ENCODE results near the gene MCCC2. TPM values are rescaled to one million over a fixed set of nuclear protein-coding genes. Genes with fewer than 3 reads are reported as not detected.
"Not testable (repeated sequence)": the region's sequence is repeated elsewhere in the genome, so short reads cannot be mapped to it uniquely, and the experiment has no call there.

The MCCC2 gene
- 66.1 and 70.8 TPM in 2 replicates for total RNA-seq (2014; rRNA removed; shearing (Covaris generic))

GRCh38 chr5:71586941-71587765, at the start of gene MCCC2:
TSS of gene MCCC2 (plus strand) at chr5:71587340. CDS start at chr5:71587426, 86 bp downstream.
- peak; percentile 95 for DNase-seq (ENCODE audit: low spot score)

GRCh38 chr5:71537687-71538086, 49.5 kb upstream of the MCCC2 start:
- DNase-seq (ENCODE audit: low spot score) = peak; percentile 69

- not testable (repeated sequence) for DNase-seq (ENCODE audit: low spot score)
Measured at GRCh38 chr5:71550885-71551284, 36.3 kb upstream of the MCCC2 start.

- DNase-seq (ENCODE audit: low spot score) = not testable (repeated sequence)
Measured at GRCh38 chr5:71551582-71551981, 35.6 kb upstream of the MCCC2 start.

GRCh38 chr5:71552026-71552749, 35.0 kb upstream of the MCCC2 start:
- DNase-seq (ENCODE audit: low spot score) = not testable (repeated sequence)

GRCh38 chr5:71563161-71563560, 24.0 kb upstream of the MCCC2 start:
- no peak for DNase-seq (ENCODE audit: low spot score)

- DNase-seq (ENCODE audit: low spot score) = no peak
Measured at GRCh38 chr5:71564895-71565294, 22.2 kb upstream of the MCCC2 start.

GRCh38 chr5:71569748-71570509, 17.2 kb upstream of the MCCC2 start:
- no peak for DNase-seq (ENCODE audit: low spot score)

- not testable (repeated sequence) for DNase-seq (ENCODE audit: low spot score)
Measured at GRCh38 chr5:71571811-71572210, 15.3 kb upstream of the MCCC2 start.

- DNase-seq (ENCODE audit: low spot score) = no peak
Measured at GRCh38 chr5:71573591-71573990, 13.5 kb upstream of the MCCC2 start.

GRCh38 chr5:71575588-71575987, 11.6 kb upstream of the MCCC2 start:
- not testable (repeated sequence) for DNase-seq (ENCODE audit: low spot score)

GRCh38 chr5:71576241-71576640, 10.9 kb upstream of the MCCC2 start:
- no peak for DNase-seq (ENCODE audit: low spot score)

GRCh38 chr5:71577839-71578238, 9.3 kb upstream of the MCCC2 start:
- not testable (repeated sequence) for DNase-seq (ENCODE audit: low spot score)

GRCh38 chr5:71582945-71583584, 4.1 kb upstream of the MCCC2 start:
- DNase-seq (ENCODE audit: low spot score) = no peak

GRCh38 chr5:71586052-71586940, 844 bp upstream of the MCCC2 start:
- peak; percentile 88 for DNase-seq (ENCODE audit: low spot score)

- DNase-seq (ENCODE audit: low spot score) = no peak
Measured at GRCh38 chr5:71587766-71588532, 809 bp downstream of the MCCC2 start.

GRCh38 chr5:71588533-71588885, 1.4 kb downstream of the MCCC2 start:
- no peak for DNase-seq (ENCODE audit: low spot score)

GRCh38 chr5:71589903-71590302, 2.8 kb downstream of the MCCC2 start:
- no peak for DNase-seq (ENCODE audit: low spot score)

- DNase-seq (ENCODE audit: low spot score) = no peak
Measured at GRCh38 chr5:71591100-71591499, 4.0 kb downstream of the MCCC2 start.

- no peak for DNase-seq (ENCODE audit: low spot score)
Measured at GRCh38 chr5:71596169-71596568, 9.0 kb downstream of the MCCC2 start.
